ENCODE data around the gene PKD1L1. TPM values are rescaled to one million over a fixed set of nuclear protein-coding genes. Genes with fewer than 3 reads are reported as not detected.

PKD1L1 gene
- polyA plus RNA-seq, 1 donor from 2014 or later, result 2.0 TPM

GRCh38 chr7:47744883-47745282 lies 203.4 kb downstream of the PKD1L1 start:
- Histone ChIP-seq H4K20me1 (ENCODE audit: insufficient read depth) (no peaks in the 10 kb centered on the region), H3F3A (ENCODE audit: insufficient read depth, low read length, poor library complexity, severe bottlenecking) (no peaks in the 10 kb centered on the region), H2AFZ (ENCODE audit: low read depth, low read length) (no peak overlapping the region), H3K79me2 (replicated peaks; ENCODE audit: insufficient read depth, low read length) (no peaks in the 10 kb centered on the region), H3K4me2 (ENCODE audit: low read length) (no peak overlapping the region), H3K9ac (ENCODE audit: low read length) (no peak overlapping the region), H3K4me3 (ENCODE audit: low read length) (no peak overlapping the region), H3K27ac (ENCODE audit: low read length) (no peak overlapping the region), H3K9me2 (ENCODE audit: insufficient read depth, low read length) (no peaks in the 10 kb centered on the region), H3K36me3 (ENCODE audit: insufficient read depth, low read length) (no peaks in the 10 kb centered on the region), H3K9me3 (ENCODE audit: low read length) (no peaks in the 10 kb centered on the region), H3K27me3 (ENCODE audit: insufficient read depth, low read depth, low read length) (no peaks in the 10 kb centered on the region)
- TF ChIP-seq TAF1 (IDR thresholded peaks at IDR 0.05; ENCODE audit: low read depth), result no peak
- no peak for TF ChIP-seq EP300 (conservative IDR thresholded peaks at IDR 0.05; ENCODE audit: poor library complexity, severe bottlenecking)
- TF ChIP-seq MXI1 (conservative IDR thresholded peaks at IDR 0.05; ENCODE audit: poor library complexity, severe bottlenecking), result no peak
- no peak for TF ChIP-seq EZH2 (IDR thresholded peaks at IDR 0.05; ENCODE audit: borderline replicate concordance, insufficient read depth, low read length, poor library complexity, severe bottlenecking)
- TF ChIP-seq POLR2AphosphoS5 (IDR thresholded peaks at IDR 0.05), result no peak
- TF ChIP-seq CTCF (IDR thresholded peaks at IDR 0.05; ENCODE audit: poor library complexity, severe bottlenecking), result no peak
- TF ChIP-seq SMC3 (conservative IDR thresholded peaks at IDR 0.05; ENCODE audit: poor library complexity), result no peak
- no peak for TF ChIP-seq REST (IDR thresholded peaks at IDR 0.05; ENCODE audit: borderline replicate concordance)
- no peak for TF ChIP-seq RAD21 (conservative IDR thresholded peaks at IDR 0.05)

- H3K9me2 ChIP-seq (ENCODE audit: insufficient read depth, low read length), result no peaks in the 10 kb centered on the region
- no peaks in the 10 kb centered on the region for H3K27me3 ChIP-seq (ENCODE audit: insufficient read depth, low read depth, low read length)
- no peak overlapping the region for H3K9ac ChIP-seq (ENCODE audit: low read length)
- H3K79me2 ChIP-seq (replicated peaks; ENCODE audit: insufficient read depth, low read length), result no peaks in the 10 kb centered on the region
- no peaks in the 10 kb centered on the region for H3K9me3 ChIP-seq (ENCODE audit: low read length)
- H3F3A ChIP-seq (ENCODE audit: insufficient read depth, low read length, poor library complexity, severe bottlenecking), result no peaks in the 10 kb centered on the region
- H2AFZ ChIP-seq (ENCODE audit: low read depth, low read length), result no peak overlapping the region
- no peaks in the 10 kb centered on the region for H4K20me1 ChIP-seq (ENCODE audit: insufficient read depth)
- H3K4me3 ChIP-seq (ENCODE audit: low read length), result no peak overlapping the region
- H3K36me3 ChIP-seq (ENCODE audit: insufficient read depth, low read length), result no peaks in the 10 kb centered on the region
- no peak overlapping the region for H3K27ac ChIP-seq (ENCODE audit: low read length)
- TF ChIP-seq CTCF (IDR thresholded peaks at IDR 0.05; ENCODE audit: poor library complexity, severe bottlenecking) (no peak), MXI1 (conservative IDR thresholded peaks at IDR 0.05; ENCODE audit: poor library complexity, severe bottlenecking) (no peak), TAF1 (IDR thresholded peaks at IDR 0.05; ENCODE audit: low read depth) (no peak), POLR2AphosphoS5 (IDR thresholded peaks at IDR 0.05) (no peak), EP300 (conservative IDR thresholded peaks at IDR 0.05; ENCODE audit: poor library complexity, severe bottlenecking) (no peak), REST (IDR thresholded peaks at IDR 0.05; ENCODE audit: borderline replicate concordance) (no peak)
- H3K4me2 ChIP-seq (ENCODE audit: low read length), result no peak overlapping the region
These were observed 204.2 kb downstream of the PKD1L1 start for GRCh38 chr7:47743965-47744591.

Measured in neural cell (in vitro differentiated cells).